Parathyroid adenoma (tissue), 2 donors: ENCODE measurements around the gene PRR23E.

ENCODE experiments used
- H2AFZ ChIP-seq: fragments of 300-600 bp; sonication (generic); one replicate; pipeline ENCODE4 v1.7.0; 2017; ENCODE audit warnings: antibody characterized with exemption, mild to moderate bottlenecking
- H3K27ac ChIP-seq: fragments of 300-600 bp; sonication (generic); one replicate; pipeline ENCODE4 v1.7.0; 2017
- H3K27me3 ChIP-seq: fragments of 300-600 bp; sonication (generic); one replicate; pipeline ENCODE4 v1.7.0; 2017; ENCODE audit warnings: low read length; ENCODE audit not compliant: control insufficient read depth, insufficient read depth
- H3K36me3 ChIP-seq: fragments of 300-600 bp; sonication (generic); one replicate; pipeline ENCODE4 v1.7.0; 2017; ENCODE audit warnings: low read length; ENCODE audit not compliant: control insufficient read depth, insufficient read depth
- H3K4me1 ChIP-seq: fragments of 300-600 bp; sonication (generic); one replicate; pipeline ENCODE4 v1.7.0; 2017; ENCODE audit warnings: control low read depth
- H3K4me2 ChIP-seq: fragments of 300-600 bp; sonication (generic); one replicate; pipeline ENCODE4 v1.7.0; 2017; ENCODE audit warnings: low read length
- H3K4me3 ChIP-seq: fragments of 300-600 bp; sonication (generic); one replicate; pipeline ENCODE4 v1.7.0; 2017; ENCODE audit warnings: low read depth, low read length
- H3K79me2 ChIP-seq: fragments of 300-600 bp; sonication (generic); one replicate; pipeline ENCODE4 v1.7.0; 2017; ENCODE audit warnings: control low read depth
- H3K9ac ChIP-seq: fragments of 300-600 bp; sonication (generic); one replicate; pipeline ENCODE4 v1.7.0; 2017; ENCODE audit warnings: mild to moderate bottlenecking
- H3K9me3 ChIP-seq: fragments of 300-600 bp; sonication (generic); one replicate; pipeline ENCODE4 v1.7.0; 2017; ENCODE audit warnings: low read length; ENCODE audit not compliant: control insufficient read depth
- TF ChIP-seq, protein P1 (sequence below): fragments of 300-600 bp; sonication (generic); IDR thresholded peaks from one replicate; pipeline ENCODE4 v1.7.0; 2017; ENCODE audit warnings: antibody characterized with exemption, mild to moderate bottlenecking
- donor health status: primary hyperparathyroidism.

The PRR23E gene

DNA sequence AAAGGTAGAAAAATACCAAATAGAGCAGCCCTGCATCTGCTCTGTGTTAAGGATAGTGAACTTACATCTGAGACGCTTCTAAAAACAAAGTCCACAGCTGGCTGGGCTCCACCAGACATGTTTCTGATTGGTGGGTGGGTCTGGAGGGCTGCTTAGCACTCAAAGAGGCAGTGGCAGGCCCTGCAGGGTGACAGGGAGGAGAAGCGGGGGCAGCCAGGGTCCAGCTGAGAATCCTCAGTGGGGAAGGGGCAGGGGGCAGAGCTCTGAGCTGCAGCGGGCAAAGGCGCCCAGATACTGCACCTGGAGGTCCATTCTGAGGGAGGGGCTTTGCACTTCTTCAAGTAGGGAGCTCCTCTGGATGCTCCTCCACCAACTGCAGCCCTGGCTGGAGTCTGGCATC, 28.1 kb downstream of the PRR23E start:
- Histone ChIP-seq H3K4me1 (no peaks in the 10 kb centered on the region), H3K27me3 (no peaks in the 10 kb centered on the region), H3K79me2 (no peaks in the 10 kb centered on the region), H3K9ac (no peak overlapping the region), H3K27ac (no peak overlapping the region), H3K4me2 (no peak overlapping the region), H3K36me3 (no peaks in the 10 kb centered on the region), H3K4me3 (no peak overlapping the region), H3K9me3 (peaks cover 5% of the 10 kb centered on the region), H2AFZ (no peak overlapping the region)
- TF ChIP-seq, protein P1, sequence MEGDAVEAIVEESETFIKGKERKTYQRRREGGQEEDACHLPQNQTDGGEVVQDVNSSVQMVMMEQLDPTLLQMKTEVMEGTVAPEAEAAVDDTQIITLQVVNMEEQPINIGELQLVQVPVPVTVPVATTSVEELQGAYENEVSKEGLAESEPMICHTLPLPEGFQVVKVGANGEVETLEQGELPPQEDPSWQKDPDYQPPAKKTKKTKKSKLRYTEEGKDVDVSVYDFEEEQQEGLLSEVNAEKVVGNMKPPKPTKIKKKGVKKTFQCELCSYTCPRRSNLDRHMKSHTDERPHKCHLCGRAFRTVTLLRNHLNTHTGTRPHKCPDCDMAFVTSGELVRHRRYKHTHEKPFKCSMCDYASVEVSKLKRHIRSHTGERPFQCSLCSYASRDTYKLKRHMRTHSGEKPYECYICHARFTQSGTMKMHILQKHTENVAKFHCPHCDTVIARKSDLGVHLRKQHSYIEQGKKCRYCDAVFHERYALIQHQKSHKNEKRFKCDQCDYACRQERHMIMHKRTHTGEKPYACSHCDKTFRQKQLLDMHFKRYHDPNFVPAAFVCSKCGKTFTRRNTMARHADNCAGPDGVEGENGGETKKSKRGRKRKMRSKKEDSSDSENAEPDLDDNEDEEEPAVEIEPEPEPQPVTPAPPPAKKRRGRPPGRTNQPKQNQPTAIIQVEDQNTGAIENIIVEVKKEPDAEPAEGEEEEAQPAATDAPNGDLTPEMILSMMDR: no peak

DNA sequence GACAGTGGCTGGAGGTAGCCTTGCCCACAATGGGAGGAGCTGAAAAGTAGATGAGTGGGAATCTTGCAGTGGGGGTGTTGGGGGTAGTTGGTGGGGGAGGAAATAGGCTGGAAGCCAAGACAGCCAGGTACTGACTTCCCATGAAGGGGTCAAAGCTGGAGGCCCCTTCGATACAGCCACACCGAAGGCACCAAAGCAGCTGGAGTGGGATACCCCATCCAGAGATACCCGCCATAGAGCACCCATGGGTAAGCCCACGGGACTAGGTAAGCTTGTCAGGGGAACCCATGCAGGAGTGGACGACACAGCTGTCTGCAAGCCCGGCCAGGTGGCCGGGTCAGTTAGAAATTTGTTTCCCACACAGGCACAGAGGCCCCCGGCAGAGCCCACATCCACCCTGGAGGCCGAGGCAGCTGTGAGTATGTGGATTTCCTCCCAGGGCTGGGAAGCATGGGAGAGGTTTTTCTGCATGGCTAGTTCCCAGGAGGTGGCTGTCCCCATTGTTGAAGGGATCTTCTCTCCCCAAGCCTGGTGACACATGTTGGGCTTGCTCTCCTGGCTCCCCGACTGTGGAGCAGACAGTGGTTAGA, 28.6 kb downstream of the PRR23E start:
- Histone ChIP-seq H3K27me3 (no peaks in the 10 kb centered on the region), H3K36me3 (no peaks in the 10 kb centered on the region), H3K79me2 (no peaks in the 10 kb centered on the region), H3K4me2 (no peak overlapping the region), H3K9ac (no peak overlapping the region), H3K4me1 (no peaks in the 10 kb centered on the region), H3K27ac (no peak overlapping the region), H3K4me3 (no peak overlapping the region), H3K9me3 (peaks cover 5% of the 10 kb centered on the region), H2AFZ (no peak overlapping the region)
- TF ChIP-seq, protein P1: no peak

DNA sequence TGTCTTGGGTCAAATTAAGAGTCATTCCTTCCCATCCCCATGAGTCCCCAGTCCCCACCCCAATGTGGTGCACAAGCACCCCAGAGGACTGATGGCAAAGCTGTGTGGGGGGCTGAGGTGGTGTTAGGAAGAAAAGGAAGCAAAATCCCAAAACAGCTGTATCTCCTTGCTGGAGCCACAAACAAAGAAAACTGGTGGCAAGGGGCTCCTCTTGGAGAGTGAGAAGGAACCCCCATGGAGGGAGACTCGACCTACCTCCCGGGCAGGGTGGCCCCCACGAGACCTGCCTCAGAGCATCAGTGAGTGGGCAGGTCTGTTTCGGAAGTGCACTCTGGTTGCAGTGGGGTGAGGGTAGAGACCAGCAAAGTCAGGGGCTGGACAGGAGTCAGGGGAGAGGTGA, 29.2 kb downstream of the PRR23E start:
- Histone ChIP-seq H3K9ac (no peak overlapping the region), H2AFZ (no peak overlapping the region), H3K79me2 (no peaks in the 10 kb centered on the region), H3K9me3 (peaks cover 5% of the 10 kb centered on the region), H3K27ac (no peak overlapping the region), H3K4me1 (no peaks in the 10 kb centered on the region), H3K4me3 (no peak overlapping the region), H3K27me3 (no peaks in the 10 kb centered on the region), H3K36me3 (no peaks in the 10 kb centered on the region), H3K4me2 (no peak overlapping the region)
- TF ChIP-seq, protein P1: no peak

DNA sequence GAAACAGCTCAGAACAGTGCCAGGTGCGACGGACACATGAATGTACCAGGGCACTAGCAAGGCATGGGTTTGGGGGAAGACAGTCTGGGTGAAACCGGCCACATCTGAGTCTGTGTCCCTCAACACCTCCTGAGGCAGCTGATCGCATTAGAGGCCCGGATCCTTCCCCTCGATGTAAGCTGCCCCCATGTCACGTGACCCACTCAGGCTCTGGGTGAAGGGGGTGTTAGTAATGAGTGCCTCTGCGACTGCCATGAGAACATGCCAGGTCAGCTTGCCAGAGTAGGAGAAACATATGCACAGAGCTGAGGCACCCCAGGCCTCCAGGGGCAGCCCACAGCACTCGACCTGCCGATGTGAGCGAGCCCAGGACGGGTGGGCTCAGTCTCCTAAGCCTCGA, 29.7 kb downstream of the PRR23E start:
- no peak overlapping the region for H3K9ac ChIP-seq
- TF ChIP-seq, protein P1: no peak
- no peaks in the 10 kb centered on the region for H3K79me2 ChIP-seq

DNA sequence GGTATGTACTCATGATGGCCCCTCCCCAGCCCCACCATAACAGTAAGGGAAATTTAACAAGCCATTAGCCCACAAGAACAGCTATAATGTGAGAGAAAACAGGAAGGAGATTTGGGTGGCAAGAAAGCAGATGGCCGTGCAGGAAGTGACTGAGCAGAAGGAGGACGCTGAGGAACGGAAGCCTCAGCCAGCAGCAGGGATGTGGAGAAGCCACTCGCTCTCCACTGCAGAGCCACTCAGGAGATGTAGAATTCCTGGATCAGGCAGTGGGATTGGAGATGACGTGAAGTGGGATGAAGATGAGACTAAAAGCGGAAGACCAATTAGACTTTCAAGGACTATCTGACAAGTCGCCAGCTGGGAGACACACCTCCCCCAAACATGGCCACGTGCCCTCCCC, 31.2 kb downstream of the PRR23E start:
- H3K4me3 ChIP-seq: no peak overlapping the region
- H3K27me3 ChIP-seq: no peaks in the 10 kb centered on the region
- no peak overlapping the region for H2AFZ ChIP-seq
- no peaks in the 10 kb centered on the region for H3K4me1 ChIP-seq
- no peaks in the 10 kb centered on the region for H3K36me3 ChIP-seq
- no peak overlapping the region for H3K9ac ChIP-seq
- no peak overlapping the region for H3K4me2 ChIP-seq
- H3K27ac ChIP-seq: no peak overlapping the region
- TF ChIP-seq, protein P1: no peak
- peaks cover 5% of the 10 kb centered on the region for H3K9me3 ChIP-seq
- no peaks in the 10 kb centered on the region for H3K79me2 ChIP-seq

More for the DNA sequence above, 29.7 kb downstream of the PRR23E start:
- Histone ChIP-seq H3K36me3 (no peaks in the 10 kb centered on the region), H3K27ac (no peak overlapping the region), H3K9me3 (peaks cover 5% of the 10 kb centered on the region), H3K4me3 (no peak overlapping the region), H3K4me2 (no peak overlapping the region), H2AFZ (no peak overlapping the region), H3K4me1 (no peaks in the 10 kb centered on the region), H3K27me3 (no peaks in the 10 kb centered on the region)
